ENCODE data around the gene RCOR2. TPM values are rescaled to one million over a fixed set of nuclear protein-coding genes. Genes with fewer than 3 reads are reported as not detected.
A peak's percentile ranks its signal among the peaks of the same experiment; 100 is the strongest.

The RCOR2 gene
- total RNA-seq, 5 donors from 2014 or later (not counting 1 experiment from before 2014, with no cell fraction given) = 0.09 to 0.26 (median 0.10) TPM; not detected in 2

DNA sequence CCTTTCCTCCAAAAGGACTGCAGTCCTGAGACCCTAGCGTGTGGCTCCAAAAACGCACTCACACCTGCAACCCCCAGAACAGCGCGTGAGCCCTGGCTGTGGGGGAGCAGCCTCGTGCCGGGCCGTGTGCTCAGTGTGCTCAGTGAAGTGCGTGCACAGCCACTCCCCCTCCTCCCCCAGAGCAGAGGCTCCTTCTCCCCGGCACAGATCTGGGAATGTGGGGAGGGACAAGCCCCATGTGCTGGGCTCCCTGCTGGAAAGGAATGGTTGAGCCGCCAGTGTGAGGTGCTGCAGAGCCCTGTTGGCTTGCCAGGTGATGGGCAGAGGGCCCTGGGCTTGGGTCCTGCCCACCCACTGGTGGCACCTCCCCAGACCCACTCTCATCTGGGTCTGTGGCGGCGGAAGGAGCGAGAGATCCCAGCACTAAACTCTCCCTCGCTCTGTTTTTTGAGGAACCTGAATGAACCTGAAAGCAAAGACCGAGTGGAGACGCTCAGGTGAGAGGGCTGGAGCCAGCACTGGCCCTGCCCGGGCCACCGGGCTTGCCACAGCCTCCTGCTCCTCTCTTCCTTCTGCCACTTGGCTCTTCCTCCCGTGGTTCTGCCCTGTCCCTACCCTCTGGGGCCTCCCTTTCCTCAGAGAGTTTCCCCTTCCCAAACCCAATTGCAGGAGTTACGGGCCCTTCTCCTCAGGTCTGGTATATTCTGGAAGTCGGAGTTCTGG is 9.0 kb downstream of the RCOR2 start:
- DNase-seq = no peak
- Mint-ChIP-seq H3K9me3 (no peaks in the 10 kb centered on the region), H3K4me1 (peaks cover 2 to 9% (median 4%) of the 10 kb centered on the region in 3 donors), H3K27ac (no peak overlapping the region), H3K27me3 (no peaks in the 10 kb centered on the region), H3K36me3 (peaks cover 37% of the 10 kb centered on the region), H3K4me3 (no peak overlapping the region)
- 99% methylated on average over 12 of the region's 21 CpGs for WGBS (ENCODE audit: insufficient coverage)
- ChIA-PET CTCF (interaction anchor here in 1 of 2 donors (1.0 kb wide), 1 partner anchor 70 kb away, joined by 4 read pairs; no protein-coding TSS in a partner anchor), POLR2A (no interaction called here)
- ATAC-seq (replicated peaks in 1 of 4) = no peak
- H3K36me3 ChIP-seq (ENCODE audit: control insufficient read depth in 2 of 2, extremely low read depth in 1 of 2, insufficient read depth in 1 of 2, low read length in 1 of 2) = peaks cover 32 to 61% of the 10 kb centered on the region in 2 donors
- no peaks in the 10 kb centered on the region for H3K27me3 ChIP-seq (replicated peaks in 1 of 2; ENCODE audit: control insufficient read depth in 2 of 2, extremely low read depth in 1 of 2, insufficient read depth in 2 of 2, low read length in 1 of 2)
- no peak overlapping the region for H3K27ac ChIP-seq (ENCODE audit: low read length)
- no peak overlapping the region for H3K4me3 ChIP-seq (ENCODE audit: control insufficient read depth in 1 of 2, extremely low read depth in 1 of 2, low read length in 1 of 2)
- H3K4me1 ChIP-seq (ENCODE audit: control insufficient read depth in 1 of 2, extremely low read depth in 1 of 2, insufficient read depth in 2 of 2, low read length in 2 of 2) = peaks cover 0 to 2% of the 10 kb centered on the region in 2 experiments
- no peaks in the 10 kb centered on the region for H3K9me3 ChIP-seq

DNA sequence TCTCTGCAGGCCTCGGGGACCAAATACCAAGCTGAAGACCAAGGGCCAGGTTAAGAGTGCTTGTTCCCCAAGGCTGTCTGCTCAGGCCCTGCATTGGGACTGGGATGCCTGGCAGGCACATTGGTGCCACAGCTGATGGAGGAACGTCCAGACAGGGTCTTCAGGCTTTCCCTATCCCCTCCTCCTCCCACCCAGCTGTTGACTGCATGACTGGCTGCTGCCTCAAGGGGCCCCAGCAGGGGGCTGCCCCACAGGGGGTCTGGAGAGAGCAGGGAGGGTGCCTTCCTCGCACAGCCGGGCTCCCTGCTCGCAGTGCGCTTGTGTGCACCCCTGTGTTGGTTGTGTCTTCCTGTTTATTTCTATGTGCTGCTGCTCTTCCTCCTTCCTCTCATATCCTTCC is 9.9 kb downstream of the RCOR2 start:
- DNase-seq = no peak
- 80% methylated on average over 1 of the region's 6 CpGs for WGBS (ENCODE audit: insufficient coverage)
- Histone ChIP-seq H3K9me3 (no peaks in the 10 kb centered on the region), H3K4me3 (ENCODE audit: control insufficient read depth in 1 of 2, extremely low read depth in 1 of 2, low read length in 1 of 2) (no peak overlapping the region), H3K27ac (ENCODE audit: low read length) (no peak overlapping the region), H3K27me3 (replicated peaks in 1 of 2; ENCODE audit: control insufficient read depth in 2 of 2, extremely low read depth in 1 of 2, insufficient read depth in 2 of 2, low read length in 1 of 2) (no peaks in the 10 kb centered on the region), H3K36me3 (ENCODE audit: control insufficient read depth in 2 of 2, extremely low read depth in 1 of 2, insufficient read depth in 1 of 2, low read length in 1 of 2) (peaks cover 37 to 70% of the 10 kb centered on the region in 2 donors), H3K4me1 (ENCODE audit: control insufficient read depth in 1 of 2, extremely low read depth in 1 of 2, insufficient read depth in 2 of 2, low read length in 2 of 2) (peaks cover 0 to 2% of the 10 kb centered on the region in 2 experiments)
- Mint-ChIP-seq H3K4me1 (peaks cover 2 to 9% (median 4%) of the 10 kb centered on the region in 3 donors), H3K9me3 (no peaks in the 10 kb centered on the region), H3K27me3 (no peaks in the 10 kb centered on the region), H3K36me3 (peaks cover 37% of the 10 kb centered on the region), H3K4me3 (no peak overlapping the region), H3K27ac (no peak overlapping the region)
- no peak for ATAC-seq (replicated peaks in 1 of 4)
- ChIA-PET CTCF (interaction anchor here (0.6 to 1.5 kb wide), 7 partner anchors 16 to 394 kb away, joined by 3 to 19 read pairs (median 5); partner anchors contain the start of gene MARK2 (in 1 of the 2)), POLR2A (no interaction called here)

DNA sequence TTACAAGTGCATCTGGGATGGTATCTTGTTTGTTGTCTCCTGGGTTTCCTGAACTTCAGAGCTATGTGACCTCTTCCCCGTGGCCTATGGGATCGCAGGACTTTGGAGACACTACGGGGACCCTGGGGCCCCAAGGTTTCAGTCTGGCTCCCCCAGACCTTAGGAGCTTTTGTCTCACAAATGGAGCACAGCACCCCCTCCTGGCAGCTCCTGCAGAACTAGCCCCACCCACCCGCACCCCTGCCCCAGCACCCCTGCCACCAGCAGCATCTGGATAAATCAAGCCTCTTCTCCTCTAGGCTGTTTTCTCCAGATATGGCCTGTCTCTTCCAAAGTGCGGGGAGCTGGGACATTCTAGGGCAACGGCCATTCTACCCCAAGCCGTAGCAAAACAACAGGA is 10.4 kb downstream of the RCOR2 start:
- Histone ChIP-seq H3K4me3 (ENCODE audit: control insufficient read depth in 1 of 2, extremely low read depth in 1 of 2, low read length in 1 of 2) (no peak overlapping the region), H3K9me3 (no peaks in the 10 kb centered on the region), H3K36me3 (ENCODE audit: control insufficient read depth in 2 of 2, extremely low read depth in 1 of 2, insufficient read depth in 1 of 2, low read length in 1 of 2) (peaks cover 40 to 75% of the 10 kb centered on the region in 2 donors), H3K27ac (ENCODE audit: low read length) (no peak overlapping the region), H3K27me3 (replicated peaks in 1 of 2; ENCODE audit: control insufficient read depth in 2 of 2, extremely low read depth in 1 of 2, insufficient read depth in 2 of 2, low read length in 1 of 2) (no peaks in the 10 kb centered on the region), H3K4me1 (ENCODE audit: control insufficient read depth in 1 of 2, extremely low read depth in 1 of 2, insufficient read depth in 2 of 2, low read length in 2 of 2) (peaks cover 0 to 2% of the 10 kb centered on the region in 2 experiments)
- no peaks in the 10 kb centered on the region for H3K27me3 Mint-ChIP-seq
- no peak overlapping the region for H3K4me3 Mint-ChIP-seq
- CTCF ChIA-PET = interaction anchor here (0.5 to 1.5 kb wide), 9 partner anchors 16 to 394 kb away, joined by 3 to 19 read pairs (median 4); partner anchors contain the start of gene MARK2 (in 1 of the 2)
- peaks cover 2 to 9% (median 4%) of the 10 kb centered on the region in 3 donors for H3K4me1 Mint-ChIP-seq
- H3K36me3 Mint-ChIP-seq = peaks cover 40% of the 10 kb centered on the region
- ATAC-seq (replicated peaks in 1 of 4) (peak; percentile 55 to 85 (median 60)), DNase-seq (peak in 34 of 35 experiments; percentile 28 to 76 (median 57))
- no peaks in the 10 kb centered on the region for H3K9me3 Mint-ChIP-seq
- peak overlapping the region; percentile 39 to 61 for H3K27ac Mint-ChIP-seq
- WGBS (ENCODE audit: insufficient coverage) = 87% methylated on average over 6 of the region's 7 CpGs
- POLR2A ChIA-PET = no interaction called here

DNA sequence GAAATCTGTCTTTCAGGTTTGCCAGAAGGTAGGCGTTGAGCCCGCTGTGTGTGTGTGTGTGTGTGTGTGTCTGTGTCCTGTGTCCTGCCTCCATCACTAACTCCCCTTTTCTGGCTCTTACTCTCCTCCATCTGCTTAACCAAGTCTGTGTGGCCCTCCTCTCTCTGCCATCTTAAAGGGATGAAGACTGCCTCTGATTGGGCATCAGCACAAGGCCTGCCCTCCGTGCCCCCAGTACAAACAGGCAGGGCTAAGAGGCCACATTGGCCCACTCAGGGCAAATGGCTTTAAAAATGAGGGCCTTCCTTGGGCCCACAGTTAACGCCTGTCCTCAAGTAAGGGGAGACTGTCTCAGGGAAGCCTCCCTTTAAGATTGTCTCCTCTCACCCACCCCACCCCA is 10.9 kb downstream of the RCOR2 start:
- ATAC-seq (replicated peaks in 1 of 4) (no peak), DNase-seq (no peak)
- WGBS (ENCODE audit: insufficient coverage) = no CpG with 5 or more reads among the region's 4 CpGs
- ChIA-PET CTCF (interaction anchor here (0.5 to 1.5 kb wide), 5 partner anchors 15 to 69 kb away, joined by 3 to 19 read pairs (median 3); partner anchors contain the start of gene MARK2 (in 1 of the 2)), POLR2A (no interaction called here)
- no peaks in the 10 kb centered on the region for H3K27me3 ChIP-seq (replicated peaks in 1 of 2; ENCODE audit: control insufficient read depth in 2 of 2, extremely low read depth in 1 of 2, insufficient read depth in 2 of 2, low read length in 1 of 2)
- no peak overlapping the region for H3K27ac ChIP-seq (ENCODE audit: low read length)
- no peaks in the 10 kb centered on the region for H3K9me3 Mint-ChIP-seq
- H3K27ac Mint-ChIP-seq = no peak overlapping the region
- H3K36me3 Mint-ChIP-seq = peaks cover 44% of the 10 kb centered on the region
- H3K9me3 ChIP-seq = no peaks in the 10 kb centered on the region
- peaks cover 0 to 2% of the 10 kb centered on the region in 2 experiments for H3K4me1 ChIP-seq (ENCODE audit: control insufficient read depth in 1 of 2, extremely low read depth in 1 of 2, insufficient read depth in 2 of 2, low read length in 2 of 2)
- H3K36me3 ChIP-seq (ENCODE audit: control insufficient read depth in 2 of 2, extremely low read depth in 1 of 2, insufficient read depth in 1 of 2, low read length in 1 of 2) = peaks cover 40 to 79% of the 10 kb centered on the region in 2 donors
- no peak overlapping the region for H3K4me3 ChIP-seq (ENCODE audit: control insufficient read depth in 1 of 2, extremely low read depth in 1 of 2, low read length in 1 of 2)
- H3K27me3 Mint-ChIP-seq = no peaks in the 10 kb centered on the region
- no peak overlapping the region for H3K4me3 Mint-ChIP-seq
- H3K4me1 Mint-ChIP-seq = peaks cover 3 to 9% (median 6%) of the 10 kb centered on the region in 3 donors

DNA sequence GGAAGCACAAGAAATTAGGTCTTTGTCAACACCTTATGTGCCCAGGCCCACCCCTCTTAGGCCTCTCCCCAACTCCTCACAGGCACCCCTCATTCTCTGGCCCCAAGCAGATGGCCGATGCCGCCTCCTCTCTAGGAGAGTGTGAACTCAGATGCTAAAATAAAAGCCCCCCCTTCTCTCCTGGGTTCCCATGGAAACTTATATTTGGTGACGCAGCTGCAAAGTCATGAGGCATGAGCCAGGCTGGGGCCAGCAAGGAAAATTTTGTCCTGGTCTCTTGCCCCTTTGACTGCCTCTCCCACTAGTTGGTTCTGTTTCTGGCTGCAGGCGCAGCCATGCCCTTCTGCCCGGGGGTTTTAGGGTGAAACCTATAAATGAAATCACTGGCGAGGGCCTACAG is 11.8 kb downstream of the RCOR2 start:
- no peak for ATAC-seq (replicated peaks in 1 of 4)
- Histone ChIP-seq H3K27ac (ENCODE audit: low read length) (no peak overlapping the region), H3K27me3 (replicated peaks in 1 of 2; ENCODE audit: control insufficient read depth in 2 of 2, extremely low read depth in 1 of 2, insufficient read depth in 2 of 2, low read length in 1 of 2) (no peaks in the 10 kb centered on the region), H3K9me3 (no peaks in the 10 kb centered on the region), H3K4me3 (ENCODE audit: control insufficient read depth in 1 of 2, extremely low read depth in 1 of 2, low read length in 1 of 2) (no peak overlapping the region), H3K36me3 (ENCODE audit: control insufficient read depth in 2 of 2, extremely low read depth in 1 of 2, insufficient read depth in 1 of 2, low read length in 1 of 2) (peaks cover 47 to 86% of the 10 kb centered on the region in 2 donors), H3K4me1 (ENCODE audit: control insufficient read depth in 1 of 2, extremely low read depth in 1 of 2, insufficient read depth in 2 of 2, low read length in 2 of 2) (peaks cover 0 to 2% of the 10 kb centered on the region in 2 experiments)
- POLR2A ChIA-PET = no interaction called here
- H3K4me1 Mint-ChIP-seq = peaks cover 3 to 9% (median 6%) of the 10 kb centered on the region in 3 donors
- no peak overlapping the region for H3K4me3 Mint-ChIP-seq
- DNase-seq = no peak
- H3K9me3 Mint-ChIP-seq = no peaks in the 10 kb centered on the region
- peaks cover 48% of the 10 kb centered on the region for H3K36me3 Mint-ChIP-seq
- 100% methylated on average over 1 of the region's 6 CpGs for WGBS (ENCODE audit: insufficient coverage)
- CTCF ChIA-PET = interaction anchor here in 1 of 2 donors (0.6 kb wide), 2 partner anchors 10 to 29 kb away, joined by 3 to 5 read pairs; no protein-coding TSS in a partner anchor
- no peak overlapping the region for H3K27ac Mint-ChIP-seq
- no peaks in the 10 kb centered on the region for H3K27me3 Mint-ChIP-seq

DNA sequence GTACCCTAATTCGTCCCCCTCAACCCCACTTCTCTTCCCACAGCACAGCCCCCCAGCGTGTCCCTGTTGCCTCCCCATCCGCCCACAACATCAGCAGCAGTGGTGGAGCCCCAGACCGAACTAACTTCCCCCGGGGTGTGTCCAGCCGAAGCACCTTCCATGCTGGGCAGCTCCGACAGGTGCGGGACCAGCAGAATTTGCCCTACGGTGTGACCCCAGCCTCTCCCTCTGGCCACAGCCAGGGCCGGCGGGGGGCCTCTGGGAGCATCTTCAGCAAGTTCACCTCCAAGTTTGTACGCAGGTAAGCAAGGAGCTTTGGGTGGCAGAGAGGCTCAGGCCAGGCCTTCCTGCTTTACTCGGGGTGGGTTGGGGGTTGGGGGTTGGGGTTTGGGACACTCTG is 12.2 kb downstream of the RCOR2 start:
- no peak for ATAC-seq (replicated peaks in 1 of 4)
- ChIA-PET CTCF (interaction anchor here in 1 of 2 donors (0.6 kb wide), 1 partner anchor 9 kb away, joined by 3 read pairs; no protein-coding TSS in a partner anchor), POLR2A (no interaction called here)
- Histone ChIP-seq H3K36me3 (ENCODE audit: control insufficient read depth in 2 of 2, extremely low read depth in 1 of 2, insufficient read depth in 1 of 2, low read length in 1 of 2) (peaks cover 48 to 90% of the 10 kb centered on the region in 2 donors), H3K27ac (ENCODE audit: low read length) (no peak overlapping the region), H3K4me3 (ENCODE audit: control insufficient read depth in 1 of 2, extremely low read depth in 1 of 2, low read length in 1 of 2) (no peak overlapping the region), H3K4me1 (ENCODE audit: control insufficient read depth in 1 of 2, extremely low read depth in 1 of 2, insufficient read depth in 2 of 2, low read length in 2 of 2) (peaks cover 0 to 2% of the 10 kb centered on the region in 2 experiments), H3K9me3 (no peaks in the 10 kb centered on the region), H3K27me3 (replicated peaks in 1 of 2; ENCODE audit: control insufficient read depth in 2 of 2, extremely low read depth in 1 of 2, insufficient read depth in 2 of 2, low read length in 1 of 2) (no peaks in the 10 kb centered on the region)
- Mint-ChIP-seq H3K4me3 (no peak overlapping the region), H3K36me3 (peaks cover 49% of the 10 kb centered on the region), H3K4me1 (peaks cover 3 to 9% (median 6%) of the 10 kb centered on the region in 3 donors), H3K27me3 (no peaks in the 10 kb centered on the region), H3K9me3 (no peaks in the 10 kb centered on the region), H3K27ac (no peak overlapping the region)
- WGBS (ENCODE audit: insufficient coverage) = 96% methylated on average over 10 of the region's 13 CpGs
- DNase-seq = no peak
